Left ventricle myocardium superior (tissue), 1 donor: ENCODE data around the gene ZNF665. TPM values are rescaled to one million over a fixed set of nuclear protein-coding genes. Genes with fewer than 3 reads are reported as not detected.
A peak's percentile ranks its signal among the peaks of the same experiment; 100 is the strongest.
"Not testable (repeated sequence)": the region's sequence is repeated elsewhere in the genome, so short reads cannot be mapped to it uniquely, and the experiment has no call there.

ENCODE experiments used
- ATAC-seq: fragments of 200-7000 bp; cut with Tn5 transposase; one replicate; pipeline ENCODE4 v1.9.1; 2020; ENCODE audit warnings: mild to moderate bottlenecking, moderate library complexity
- DNase-seq: peaks from one replicate; pipeline ENCODE4 v3.0.0-alpha.2; 2020
- intact Hi-C: fragments of 100-400 bp; cut with micrococcal nuclease; formaldehyde crosslinking; loops from one replicate; pipeline ENCODE4 v1.11.0; 2022
- total RNA-seq: library from RNA; stranded (reverse); fragmentation: NEBNext Ultra II Directional; extraction: Animal tissue kit (Norgen Biotek cat#: 25700); gene quantifications from one replicate; pipeline ENCODE4 v1.2.1, GENCODE V29; 2021
- donor health status: DM: no; HTN: yes; CAD: no; lungs with severe emphysema.

Gene ZNF665
- total RNA-seq, 1 donor from 2014 or later = 0.64 TPM

- ATAC-seq (no peak), DNase-seq (no peak)
- intact Hi-C loops = no loop called here
Measured at GRCh38 chr19:53161123-53161522, 32.0 kb downstream of the ZNF665 start.

- intact Hi-C loops = no loop called here
- no peak for ATAC-seq
- DNase-seq = no peak
Measured at GRCh38 chr19:53160350-53160749, 32.8 kb downstream of the ZNF665 start.

GRCh38 chr19:53158119-53158656 is 35.0 kb downstream of the ZNF665 start:
- intact Hi-C loops = no loop called here
- DNase-seq = peak; percentile 54

GRCh38 chr19:53157626-53158025 is 35.5 kb downstream of the ZNF665 start:
- intact Hi-C loops = no loop called here
- ATAC-seq (peak; percentile 27), DNase-seq (peak; percentile 31)

More at GRCh38 chr19:53158119-53158656, 35.0 kb downstream of the ZNF665 start:
- peak; percentile 54 for ATAC-seq

GRCh38 chr19:53156850-53157249 is 36.3 kb downstream of the ZNF665 start:
- DNase-seq (no peak), ATAC-seq (no peak)
- intact Hi-C loops = no loop called here

- ATAC-seq = no peak
- DNase-seq = no peak
- intact Hi-C loops = no loop called here
Measured at GRCh38 chr19:53147645-53148044, 45.5 kb downstream of the ZNF665 start.

GRCh38 chr19:53140351-53140750 is 52.8 kb downstream of the ZNF665 start:
- intact Hi-C loops = no loop called here
- ATAC-seq = no peak
- DNase-seq = no peak

GRCh38 chr19:53136432-53136831 is 56.7 kb downstream of the ZNF665 start:
- intact Hi-C loops = loop anchor here (10.0 kb wide), 1 partner anchor 62 kb away; no protein-coding TSS in a partner anchor
- DNase-seq = no peak
- ATAC-seq = no peak

- intact Hi-C loops = loop anchor here (10.0 kb wide), 1 partner anchor 58 kb away; no protein-coding TSS in a partner anchor
- ATAC-seq (peak; percentile 97), DNase-seq (peak; percentile 88)
Measured at GRCh38 chr19:53132141-53132991, 60.8 kb downstream of the ZNF665 start, which contains the start of gene ZNF415. TSS of gene ZNF415 (minus strand) at chr19:53132910. CDS start at chr19:53122676, 10,234 bp downstream.

- no peak for DNase-seq
- intact Hi-C loops = loop anchor here (10.0 kb wide), 1 partner anchor 57 kb away; no protein-coding TSS in a partner anchor
- peak; percentile 32 for ATAC-seq
Measured at GRCh38 chr19:53131727-53132126, 61.4 kb downstream of the ZNF665 start.

GRCh38 chr19:53131085-53131590 is 62.0 kb downstream of the ZNF665 start:
- intact Hi-C loops = loop anchor here (10.0 kb wide), 1 partner anchor 56 kb away; no protein-coding TSS in a partner anchor
- DNase-seq (no peak), ATAC-seq (no peak)

- ATAC-seq (no peak), DNase-seq (no peak)
- intact Hi-C loops = loop anchor here (10.0 kb wide), 1 partner anchor 56 kb away; no protein-coding TSS in a partner anchor
Measured at GRCh38 chr19:53130506-53130905, 62.7 kb downstream of the ZNF665 start.

GRCh38 chr19:53126733-53127526 is 66.2 kb downstream of the ZNF665 start:
- intact Hi-C loops, DNase-seq: not testable (repeated sequence)
- peak; percentile 79 for ATAC-seq

- DNase-seq (no peak), ATAC-seq (no peak)
- intact Hi-C loops = no loop called here
Measured at GRCh38 chr19:53123400-53123799, 69.8 kb downstream of the ZNF665 start.

Other genes with a start within 250 kb of the ZNF665 start
- 4.4 TPM for gene ZNF816, start 230.5 kb downstream of the ZNF665 start, total RNA-seq
- gene ERVV-1, start 179.4 kb downstream of the ZNF665 start, total RNA-seq = not detected
- gene ERVV-2, start 148.6 kb downstream of the ZNF665 start, total RNA-seq = not detected
- gene ZNF160, start 89.9 kb downstream of the ZNF665 start, total RNA-seq = 19.2 TPM
- 23.9 TPM for gene ZNF415, start 60.4 kb downstream of the ZNF665 start, total RNA-seq
- gene ZNF347, start 34.3 kb downstream of the ZNF665 start, total RNA-seq = 6.6 TPM
- gene ZNF677, start 61.5 kb upstream of the ZNF665 start, total RNA-seq = 22.9 TPM
- not detected for gene VN1R2, start 64.9 kb upstream of the ZNF665 start, total RNA-seq
- not detected for gene VN1R4, start 74.4 kb upstream of the ZNF665 start, total RNA-seq
- 3.5 TPM for gene ZNF845, start 140.4 kb upstream of the ZNF665 start, total RNA-seq
- 2.5 TPM for gene ZNF525, start 172.3 kb upstream of the ZNF665 start, total RNA-seq
- 4.7 TPM for gene ZNF765, start 201.8 kb upstream of the ZNF665 start, total RNA-seq
- 4.1 TPM for gene ZNF761, start 238.6 kb upstream of the ZNF665 start, total RNA-seq